GM13977 (cell line): ENCODE data around the gene LTO1.

Experiments used
- DNase-seq: peaks from one replicate; pipeline ENCODE4 v3.0.0; 2012; ENCODE audit warnings: low spot score
- in situ Hi-C: fragments of 300-500 bp; cut with MboI; formaldehyde crosslinking; loops from one replicate; pipeline ENCODE4 v1.12.0; 2022; ENCODE audit warnings: low sequenced_read_pairs, low pct_unique_long_range_greater_than_20kb, mixed read lengths, inconsistent platforms; ENCODE audit not compliant: unreplicated experiment
- TF ChIP-seq, protein P1 (sequence below): IDR thresholded peaks from 2 replicates; pipeline ENCODE4 v1.5.1; 2012; ENCODE audit warnings: mild to moderate bottlenecking, control low read depth; ENCODE audit not compliant: insufficient read depth; ENCODE audit errors: extremely low read depth, missing control alignments

Gene LTO1

DNA sequence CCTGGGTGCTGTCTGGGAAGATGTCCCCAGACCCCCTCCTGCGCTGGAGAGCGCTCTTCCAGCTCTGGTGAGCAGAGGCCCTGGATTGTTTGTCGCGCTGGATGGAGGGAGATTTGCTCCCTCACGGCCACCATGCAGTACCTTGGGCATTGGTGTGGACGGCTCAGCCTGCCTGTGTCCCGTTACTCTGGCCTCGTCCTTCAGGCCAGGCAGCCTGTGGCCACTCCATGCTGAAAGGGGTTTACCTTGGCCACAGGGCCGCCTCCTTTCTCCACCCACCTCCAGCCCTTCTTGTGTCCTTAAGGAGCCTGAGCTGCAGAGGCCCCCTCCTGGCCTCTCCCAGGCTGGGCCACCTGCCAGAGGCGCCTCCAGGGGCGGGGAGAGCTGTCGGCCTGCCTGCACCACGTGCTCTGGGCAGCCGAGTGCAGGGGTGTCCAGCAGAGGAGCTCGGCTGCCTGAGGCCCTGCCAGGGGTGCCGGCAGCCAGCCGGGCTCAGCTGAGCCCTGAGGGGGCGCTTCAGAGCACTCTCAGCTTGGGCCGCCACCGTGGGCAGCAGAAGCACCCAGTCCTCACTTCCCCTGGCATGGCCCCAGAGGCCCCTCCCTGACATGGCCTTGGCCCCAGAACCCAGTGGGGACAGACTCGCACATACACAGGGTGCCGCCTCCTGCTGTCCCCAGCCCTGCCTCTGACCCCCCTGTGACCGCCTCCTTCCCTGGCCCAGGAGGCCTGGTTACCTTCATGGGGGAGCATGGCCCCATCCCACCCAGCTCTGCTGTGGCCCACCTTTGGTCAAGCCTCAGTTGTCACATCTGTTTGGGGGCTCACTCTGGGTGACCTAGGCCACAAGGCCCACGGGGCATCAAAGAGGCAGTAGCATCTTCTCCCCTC is 30.8 kb downstream of the LTO1 start:
- TF ChIP-seq, protein P1, sequence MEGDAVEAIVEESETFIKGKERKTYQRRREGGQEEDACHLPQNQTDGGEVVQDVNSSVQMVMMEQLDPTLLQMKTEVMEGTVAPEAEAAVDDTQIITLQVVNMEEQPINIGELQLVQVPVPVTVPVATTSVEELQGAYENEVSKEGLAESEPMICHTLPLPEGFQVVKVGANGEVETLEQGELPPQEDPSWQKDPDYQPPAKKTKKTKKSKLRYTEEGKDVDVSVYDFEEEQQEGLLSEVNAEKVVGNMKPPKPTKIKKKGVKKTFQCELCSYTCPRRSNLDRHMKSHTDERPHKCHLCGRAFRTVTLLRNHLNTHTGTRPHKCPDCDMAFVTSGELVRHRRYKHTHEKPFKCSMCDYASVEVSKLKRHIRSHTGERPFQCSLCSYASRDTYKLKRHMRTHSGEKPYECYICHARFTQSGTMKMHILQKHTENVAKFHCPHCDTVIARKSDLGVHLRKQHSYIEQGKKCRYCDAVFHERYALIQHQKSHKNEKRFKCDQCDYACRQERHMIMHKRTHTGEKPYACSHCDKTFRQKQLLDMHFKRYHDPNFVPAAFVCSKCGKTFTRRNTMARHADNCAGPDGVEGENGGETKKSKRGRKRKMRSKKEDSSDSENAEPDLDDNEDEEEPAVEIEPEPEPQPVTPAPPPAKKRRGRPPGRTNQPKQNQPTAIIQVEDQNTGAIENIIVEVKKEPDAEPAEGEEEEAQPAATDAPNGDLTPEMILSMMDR: no peak
- in situ Hi-C loops: no loop called here
- DNase-seq: no peak

DNA sequence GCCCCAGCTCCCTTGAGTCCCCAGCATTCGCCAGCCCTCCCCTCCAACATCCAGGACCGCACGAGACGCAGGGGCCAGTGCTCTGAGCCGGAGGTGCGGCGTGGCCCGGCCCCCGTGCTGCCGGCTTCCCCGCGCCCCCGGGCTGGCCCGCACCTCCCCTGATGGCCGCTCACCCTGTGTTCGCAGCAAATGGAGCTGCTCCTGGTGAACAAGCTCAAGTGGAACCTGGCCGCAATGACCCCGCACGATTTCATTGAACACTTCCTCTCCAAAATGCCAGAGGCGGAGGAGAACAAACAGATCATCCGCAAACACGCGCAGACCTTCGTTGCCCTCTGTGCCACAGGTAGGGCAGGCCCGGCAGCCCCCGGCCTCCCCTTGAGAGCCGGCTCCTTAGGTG is 31.5 kb downstream of the LTO1 start:
- in situ Hi-C loops: no loop called here
- DNase-seq: no peak
- TF ChIP-seq, protein P1: no peak

DNA sequence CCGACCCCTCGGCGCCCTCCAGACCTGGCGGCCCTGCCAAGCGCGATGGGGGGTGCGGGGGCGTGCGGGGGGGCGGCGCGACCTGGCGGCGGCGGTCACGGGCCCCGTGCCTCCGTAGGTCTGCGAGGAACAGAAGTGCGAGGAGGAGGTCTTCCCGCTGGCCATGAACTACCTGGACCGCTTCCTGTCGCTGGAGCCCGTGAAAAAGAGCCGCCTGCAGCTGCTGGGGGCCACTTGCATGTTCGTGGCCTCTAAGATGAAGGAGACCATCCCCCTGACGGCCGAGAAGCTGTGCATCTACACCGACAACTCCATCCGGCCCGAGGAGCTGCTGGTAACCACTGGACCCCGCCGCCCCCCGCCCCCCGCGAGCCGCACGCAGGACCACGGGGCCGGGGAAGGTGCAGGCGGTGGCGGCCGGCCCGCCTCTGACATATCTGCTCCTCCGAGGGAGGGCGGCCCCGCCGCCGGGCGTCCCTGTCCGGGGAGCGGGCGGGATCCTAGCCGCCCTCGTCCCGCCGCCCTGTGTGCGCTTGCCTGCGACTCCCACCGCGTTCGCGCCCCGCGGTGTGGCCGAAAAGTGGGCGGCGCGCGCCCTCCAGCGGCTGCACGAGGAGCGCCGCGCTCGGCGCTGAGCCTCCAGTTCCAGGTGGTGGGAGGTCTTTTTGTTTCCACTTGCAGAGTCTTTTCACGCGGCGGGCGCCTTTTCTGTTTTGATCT is 32.1 kb downstream of the LTO1 start:
- TF ChIP-seq, protein P1: peak; percentile 99
- in situ Hi-C loops: no loop called here
- peak; percentile 93 for DNase-seq

DNA sequence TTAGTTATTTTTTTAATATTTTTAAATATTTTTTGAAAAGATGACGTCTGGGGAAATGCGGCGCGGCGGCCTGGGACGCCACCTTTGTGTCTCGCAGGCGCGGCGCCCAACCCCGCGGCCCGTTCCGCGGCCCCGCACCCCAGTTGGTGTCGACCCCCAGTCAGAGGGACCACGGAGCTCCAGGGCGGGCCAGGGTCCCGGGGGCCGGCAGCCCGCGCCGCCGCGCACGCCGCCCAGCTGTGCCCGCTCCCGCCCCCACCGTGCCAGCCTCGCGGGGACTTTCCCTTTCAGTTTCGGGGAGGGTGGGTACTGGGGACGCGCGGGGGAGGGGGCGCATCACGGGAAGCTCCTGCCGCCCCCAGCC is 32.6 kb downstream of the LTO1 start:
- TF ChIP-seq, protein P1: peak; percentile 16
- in situ Hi-C loops: no loop called here
- DNase-seq: peak; percentile 73

DNA sequence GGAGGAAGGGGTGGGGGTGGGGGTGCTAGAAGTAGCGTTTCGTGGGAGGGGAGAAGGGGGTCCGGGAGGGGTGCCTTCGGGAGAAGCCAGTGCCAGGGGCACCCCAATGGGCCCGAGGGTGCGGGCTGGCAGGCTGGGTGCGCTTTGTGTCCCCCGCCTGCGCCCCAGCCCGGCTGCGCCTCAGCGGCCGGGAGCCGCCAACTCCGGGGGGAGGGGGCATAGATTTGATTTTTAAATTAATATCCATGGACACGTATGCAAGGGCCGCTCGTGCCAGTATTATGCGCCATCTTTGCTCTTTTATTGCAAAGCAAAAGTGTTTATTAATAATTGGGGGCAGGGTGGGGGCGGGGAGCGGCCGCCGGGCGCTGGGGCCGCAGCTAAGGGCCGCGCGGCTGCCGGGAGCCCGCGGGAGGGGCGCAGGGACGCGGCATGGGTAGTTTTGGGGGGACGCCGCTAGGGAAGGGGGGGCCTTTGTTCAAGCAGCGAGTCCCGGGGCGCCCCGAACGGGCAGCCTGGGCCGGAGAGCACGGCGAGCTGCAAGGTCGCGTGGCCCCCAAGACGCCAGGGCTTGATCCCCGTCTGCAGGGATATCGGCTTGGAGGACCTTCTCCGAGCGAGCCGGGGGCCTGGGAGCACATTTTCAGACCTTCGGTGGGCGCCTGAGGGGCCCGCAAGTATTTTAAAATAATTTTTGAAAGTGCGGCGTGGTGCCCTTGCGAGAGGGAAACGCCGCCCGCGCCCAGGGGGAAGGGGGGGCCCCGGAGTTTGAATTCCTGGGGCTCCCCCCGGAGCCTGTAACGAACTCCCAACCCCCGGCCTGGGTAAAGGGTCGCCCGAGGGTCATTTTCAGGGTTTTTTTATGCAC is 33.2 kb downstream of the LTO1 start:
- TF ChIP-seq, protein P1: no peak
- in situ Hi-C loops: no loop called here
- no peak for DNase-seq

DNA sequence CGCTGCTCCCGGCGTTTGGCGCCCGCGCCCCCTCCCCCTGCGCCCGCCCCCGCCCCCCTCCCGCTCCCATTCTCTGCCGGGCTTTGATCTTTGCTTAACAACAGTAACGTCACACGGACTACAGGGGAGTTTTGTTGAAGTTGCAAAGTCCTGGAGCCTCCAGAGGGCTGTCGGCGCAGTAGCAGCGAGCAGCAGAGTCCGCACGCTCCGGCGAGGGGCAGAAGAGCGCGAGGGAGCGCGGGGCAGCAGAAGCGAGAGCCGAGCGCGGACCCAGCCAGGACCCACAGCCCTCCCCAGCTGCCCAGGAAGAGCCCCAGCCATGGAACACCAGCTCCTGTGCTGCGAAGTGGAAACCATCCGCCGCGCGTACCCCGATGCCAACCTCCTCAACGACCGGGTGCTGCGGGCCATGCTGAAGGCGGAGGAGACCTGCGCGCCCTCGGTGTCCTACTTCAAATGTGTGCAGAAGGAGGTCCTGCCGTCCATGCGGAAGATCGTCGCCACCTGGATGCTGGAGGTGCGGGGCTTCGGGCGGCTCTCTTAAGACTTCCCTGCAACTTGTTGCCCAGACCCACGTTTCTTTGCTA is 34.1 kb downstream of the LTO1 start, which contains the start of gene CCND1:
Gene CCND1, plus strand, starts transcription at position 162 of the 587 bp plus-strand sequence. Its CDS starts 158 bp downstream, at position 320.
- in situ Hi-C loops: no loop called here
- peak; percentile 87 for DNase-seq
- TF ChIP-seq, protein P1: peak; percentile 27
